Measurements from ENCODE around the gene B3GNT2.

DNA sequence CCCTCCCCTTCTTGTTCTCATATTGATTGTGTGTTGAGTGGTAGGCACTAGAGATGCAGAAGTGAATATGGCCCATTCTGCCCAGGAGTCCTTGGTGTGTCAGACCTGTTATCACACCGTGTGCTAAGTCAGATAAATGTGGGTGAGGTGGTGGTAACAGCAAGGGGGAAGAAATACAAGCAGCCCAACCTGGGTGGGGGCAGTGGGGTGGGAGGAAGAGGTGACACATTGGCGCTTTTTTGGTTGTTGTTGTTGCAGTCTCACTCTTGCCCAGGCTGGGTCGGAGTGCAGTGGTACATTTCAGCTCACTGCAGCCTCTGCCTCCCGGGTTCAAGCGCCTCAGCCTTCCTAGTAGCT, 12.8 kb downstream of the B3GNT2 start:
- TF ChIP-seq, protein P1, sequence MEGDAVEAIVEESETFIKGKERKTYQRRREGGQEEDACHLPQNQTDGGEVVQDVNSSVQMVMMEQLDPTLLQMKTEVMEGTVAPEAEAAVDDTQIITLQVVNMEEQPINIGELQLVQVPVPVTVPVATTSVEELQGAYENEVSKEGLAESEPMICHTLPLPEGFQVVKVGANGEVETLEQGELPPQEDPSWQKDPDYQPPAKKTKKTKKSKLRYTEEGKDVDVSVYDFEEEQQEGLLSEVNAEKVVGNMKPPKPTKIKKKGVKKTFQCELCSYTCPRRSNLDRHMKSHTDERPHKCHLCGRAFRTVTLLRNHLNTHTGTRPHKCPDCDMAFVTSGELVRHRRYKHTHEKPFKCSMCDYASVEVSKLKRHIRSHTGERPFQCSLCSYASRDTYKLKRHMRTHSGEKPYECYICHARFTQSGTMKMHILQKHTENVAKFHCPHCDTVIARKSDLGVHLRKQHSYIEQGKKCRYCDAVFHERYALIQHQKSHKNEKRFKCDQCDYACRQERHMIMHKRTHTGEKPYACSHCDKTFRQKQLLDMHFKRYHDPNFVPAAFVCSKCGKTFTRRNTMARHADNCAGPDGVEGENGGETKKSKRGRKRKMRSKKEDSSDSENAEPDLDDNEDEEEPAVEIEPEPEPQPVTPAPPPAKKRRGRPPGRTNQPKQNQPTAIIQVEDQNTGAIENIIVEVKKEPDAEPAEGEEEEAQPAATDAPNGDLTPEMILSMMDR (tag by site-specific recombination; IDR thresholded peaks at IDR 0.05), result no peak
- TF ChIP-seq, protein P2, sequence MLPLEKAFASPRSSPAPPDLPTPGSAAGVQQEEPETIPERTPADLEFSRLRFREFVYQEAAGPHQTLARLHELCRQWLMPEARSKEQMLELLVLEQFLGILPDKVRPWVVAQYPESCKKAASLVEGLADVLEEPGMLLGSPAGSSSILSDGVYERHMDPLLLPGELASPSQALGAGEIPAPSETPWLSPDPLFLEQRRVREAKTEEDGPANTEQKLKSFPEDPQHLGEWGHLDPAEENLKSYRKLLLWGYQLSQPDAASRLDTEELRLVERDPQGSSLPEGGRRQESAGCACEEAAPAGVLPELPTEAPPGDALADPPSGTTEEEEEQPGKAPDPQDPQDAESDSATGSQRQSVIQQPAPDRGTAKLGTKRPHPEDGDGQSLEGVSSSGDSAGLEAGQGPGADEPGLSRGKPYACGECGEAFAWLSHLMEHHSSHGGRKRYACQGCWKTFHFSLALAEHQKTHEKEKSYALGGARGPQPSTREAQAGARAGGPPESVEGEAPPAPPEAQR (tag by site-specific recombination; IDR thresholded peaks at IDR 0.05), result no peak
- TF ChIP-seq ZNF600 (tag by site-specific recombination; IDR thresholded peaks at IDR 0.05), result no peak
- TF ChIP-seq ZEB2 (tag by site-specific recombination; IDR thresholded peaks at IDR 0.05), result no peak
- TF ChIP-seq, protein P3, sequence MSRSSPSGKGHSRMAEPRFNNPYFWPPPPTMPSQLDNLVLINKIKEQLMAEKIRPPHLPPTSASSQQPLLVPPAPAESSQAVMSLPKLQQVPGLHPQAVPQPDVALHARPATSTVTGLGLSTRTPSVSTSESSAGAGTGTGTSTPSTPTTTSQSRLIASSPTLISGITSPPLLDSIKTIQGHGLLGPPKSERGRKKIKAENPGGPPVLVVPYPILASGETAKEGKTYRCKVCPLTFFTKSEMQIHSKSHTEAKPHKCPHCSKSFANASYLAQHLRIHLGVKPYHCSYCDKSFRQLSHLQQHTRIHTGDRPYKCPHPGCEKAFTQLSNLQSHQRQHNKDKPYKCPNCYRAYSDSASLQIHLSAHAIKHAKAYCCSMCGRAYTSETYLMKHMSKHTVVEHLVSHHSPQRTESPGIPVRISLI (tag by site-specific recombination; IDR thresholded peaks at IDR 0.05), result no peak
- TF ChIP-seq SP3 (tag by site-specific recombination; IDR thresholded peaks at IDR 0.05), result no peak
- TF ChIP-seq, protein P4, sequence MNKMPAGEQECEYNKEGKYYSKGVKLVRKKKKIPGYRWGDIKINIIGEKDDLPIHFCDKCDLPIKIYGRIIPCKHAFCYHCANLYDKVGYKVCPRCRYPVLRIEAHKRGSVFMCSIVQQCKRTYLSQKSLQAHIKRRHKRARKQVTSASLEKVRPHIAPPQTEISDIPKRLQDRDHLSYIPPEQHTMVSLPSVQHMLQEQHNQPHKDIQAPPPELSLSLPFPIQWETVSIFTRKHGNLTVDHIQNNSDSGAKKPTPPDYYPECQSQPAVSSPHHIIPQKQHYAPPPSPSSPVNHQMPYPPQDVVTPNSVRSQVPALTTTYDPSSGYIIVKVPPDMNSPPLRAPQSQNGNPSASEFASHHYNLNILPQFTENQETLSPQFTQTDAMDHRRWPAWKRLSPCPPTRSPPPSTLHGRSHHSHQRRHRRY (tag by site-specific recombination; IDR thresholded peaks at IDR 0.05), result no peak
- TF ChIP-seq, protein P5, sequence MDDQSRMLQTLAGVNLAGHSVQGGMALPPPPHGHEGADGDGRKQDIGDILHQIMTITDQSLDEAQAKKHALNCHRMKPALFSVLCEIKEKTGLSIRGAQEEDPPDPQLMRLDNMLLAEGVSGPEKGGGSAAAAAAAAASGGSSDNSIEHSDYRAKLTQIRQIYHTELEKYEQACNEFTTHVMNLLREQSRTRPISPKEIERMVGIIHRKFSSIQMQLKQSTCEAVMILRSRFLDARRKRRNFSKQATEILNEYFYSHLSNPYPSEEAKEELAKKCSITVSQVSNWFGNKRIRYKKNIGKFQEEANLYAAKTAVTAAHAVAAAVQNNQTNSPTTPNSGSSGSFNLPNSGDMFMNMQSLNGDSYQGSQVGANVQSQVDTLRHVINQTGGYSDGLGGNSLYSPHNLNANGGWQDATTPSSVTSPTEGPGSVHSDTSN (CRISPR knock-in tag; IDR thresholded peaks at IDR 0.05), result no peak
- no peak for TF ChIP-seq ZNF623 (tag by site-specific recombination; IDR thresholded peaks at IDR 0.05)
